Common myeloid progenitor, CD34-positive (primary cell): Measurements from ENCODE around the gene LAMA4. TPM values are rescaled to one million over a fixed set of nuclear protein-coding genes. Genes with fewer than 3 reads are reported as not detected.

Source experiments
- CTCF ChIA-PET: fragments of 350-600 bp; sonication (Branson Sonifier 250); formaldehyde crosslinking; loops from one replicate; lab custom pipeline; 2021; ENCODE audit warnings: antibody characterized with exemption; lab: Charles Lee
- POLR2A ChIA-PET: fragments of 350-600 bp; sonication (Branson Sonifier 250); formaldehyde crosslinking; loops from one replicate; lab custom pipeline; 2021; ENCODE audit warnings: antibody characterized with exemption; lab: Charles Lee
- DNase-seq, 3 donors: peaks; one replicate each; pipeline versions ENCODE4 v3.0.0 to v3.0.0-alpha.2; 2013
- H3K27ac ChIP-seq, 2 experiments: 1 replicate in 1 of 2; 2 replicates in 1 of 2; pipeline ENCODE4 v1.7.0; 2013; ENCODE audit warnings: inconsistent platforms in 2 of 2, low read length in 2 of 2, mild to moderate bottlenecking in 2 of 2, low read depth in 1 of 2, moderate library complexity in 1 of 2; ENCODE audit not compliant: severe bottlenecking in 2 of 2, insufficient read depth in 1 of 2, poor library complexity in 1 of 2
- H3K27me3 ChIP-seq, 5 experiments: replicated peaks in 2 of 5; 1 replicate in 3 of 5; 2 replicates in 2 of 5; pipeline versions ENCODE4 v1.6.1 to v1.7.0; 2013; ENCODE audit warnings: low read length in 4 of 5, mild to moderate bottlenecking in 2 of 5, moderate library complexity in 2 of 5, inconsistent platforms in 1 of 5; ENCODE audit not compliant: insufficient read depth in 5 of 5, control insufficient read depth in 4 of 5
- H3K36me3 ChIP-seq, 4 experiments: 1 replicate in 2 of 4; 2 replicates in 2 of 4; pipeline versions ENCODE4 v1.6.1 to v1.7.0; 2013; ENCODE audit warnings: low read length in 3 of 4, control low read depth in 1 of 4, mild to moderate bottlenecking in 1 of 4; ENCODE audit not compliant: control insufficient read depth in 4 of 4, insufficient read depth in 4 of 4
- H3K4me1 ChIP-seq, 4 experiments: 1 replicate in 3 of 4; 2 replicates in 1 of 4; pipeline versions ENCODE4 v1.6.1 to v1.7.1; 2013; ENCODE audit warnings: low read length in 3 of 4, mild to moderate bottlenecking in 3 of 4, control low read depth in 1 of 4, inconsistent platforms in 1 of 4, moderate library complexity in 1 of 4; ENCODE audit not compliant: control insufficient read depth in 4 of 4, insufficient read depth in 4 of 4; ENCODE audit errors: control extremely low read depth in 1 of 4
- H3K4me3 ChIP-seq, 7 experiments: 1 replicate in 4 of 7; 2 replicates in 3 of 7; pipeline versions ENCODE4 v1.5.1 to v1.7.0; 2013; ENCODE audit warnings: mild to moderate bottlenecking in 7 of 7, low read length in 6 of 7, moderate library complexity in 6 of 7, inconsistent platforms in 2 of 7, low read depth in 2 of 7, control low read depth in 1 of 7; ENCODE audit not compliant: insufficient read depth in 4 of 7, control insufficient read depth in 1 of 7; ENCODE audit errors: extremely low read depth in 1 of 7
- H3K9me3 ChIP-seq, 5 experiments: 1 replicate in 4 of 5; 2 replicates in 1 of 5; pipeline versions ENCODE4 v1.6.1 to v1.7.1; 2013; ENCODE audit warnings: low read length in 4 of 5, mild to moderate bottlenecking in 2 of 5, inconsistent platforms in 1 of 5, low read depth in 1 of 5, moderate library complexity in 1 of 5; ENCODE audit not compliant: control insufficient read depth in 4 of 5, insufficient read depth in 2 of 5; ENCODE audit errors: control extremely low read depth in 1 of 5
- WGBS: methylation state at CpG from one replicate; pipeline ENCODE4 v1.1.5; 2013; ENCODE audit not compliant: insufficient coverage; 5-methylcytosine and 5-hydroxymethylcytosine counted together
- polyA plus RNA-seq: library from polyadenylated mRNA; unstranded; fragments of 120-200 nt; gene quantifications from one replicate; pipeline ENCODE4 v1.2.1, GENCODE V29; 2013

Gene LAMA4, protein sequence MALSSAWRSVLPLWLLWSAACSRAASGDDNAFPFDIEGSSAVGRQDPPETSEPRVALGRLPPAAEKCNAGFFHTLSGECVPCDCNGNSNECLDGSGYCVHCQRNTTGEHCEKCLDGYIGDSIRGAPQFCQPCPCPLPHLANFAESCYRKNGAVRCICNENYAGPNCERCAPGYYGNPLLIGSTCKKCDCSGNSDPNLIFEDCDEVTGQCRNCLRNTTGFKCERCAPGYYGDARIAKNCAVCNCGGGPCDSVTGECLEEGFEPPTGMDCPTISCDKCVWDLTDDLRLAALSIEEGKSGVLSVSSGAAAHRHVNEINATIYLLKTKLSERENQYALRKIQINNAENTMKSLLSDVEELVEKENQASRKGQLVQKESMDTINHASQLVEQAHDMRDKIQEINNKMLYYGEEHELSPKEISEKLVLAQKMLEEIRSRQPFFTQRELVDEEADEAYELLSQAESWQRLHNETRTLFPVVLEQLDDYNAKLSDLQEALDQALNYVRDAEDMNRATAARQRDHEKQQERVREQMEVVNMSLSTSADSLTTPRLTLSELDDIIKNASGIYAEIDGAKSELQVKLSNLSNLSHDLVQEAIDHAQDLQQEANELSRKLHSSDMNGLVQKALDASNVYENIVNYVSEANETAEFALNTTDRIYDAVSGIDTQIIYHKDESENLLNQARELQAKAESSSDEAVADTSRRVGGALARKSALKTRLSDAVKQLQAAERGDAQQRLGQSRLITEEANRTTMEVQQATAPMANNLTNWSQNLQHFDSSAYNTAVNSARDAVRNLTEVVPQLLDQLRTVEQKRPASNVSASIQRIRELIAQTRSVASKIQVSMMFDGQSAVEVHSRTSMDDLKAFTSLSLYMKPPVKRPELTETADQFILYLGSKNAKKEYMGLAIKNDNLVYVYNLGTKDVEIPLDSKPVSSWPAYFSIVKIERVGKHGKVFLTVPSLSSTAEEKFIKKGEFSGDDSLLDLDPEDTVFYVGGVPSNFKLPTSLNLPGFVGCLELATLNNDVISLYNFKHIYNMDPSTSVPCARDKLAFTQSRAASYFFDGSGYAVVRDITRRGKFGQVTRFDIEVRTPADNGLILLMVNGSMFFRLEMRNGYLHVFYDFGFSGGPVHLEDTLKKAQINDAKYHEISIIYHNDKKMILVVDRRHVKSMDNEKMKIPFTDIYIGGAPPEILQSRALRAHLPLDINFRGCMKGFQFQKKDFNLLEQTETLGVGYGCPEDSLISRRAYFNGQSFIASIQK (N-terminal part only)
- polyA plus RNA-seq = 0.12 TPM

DNA sequence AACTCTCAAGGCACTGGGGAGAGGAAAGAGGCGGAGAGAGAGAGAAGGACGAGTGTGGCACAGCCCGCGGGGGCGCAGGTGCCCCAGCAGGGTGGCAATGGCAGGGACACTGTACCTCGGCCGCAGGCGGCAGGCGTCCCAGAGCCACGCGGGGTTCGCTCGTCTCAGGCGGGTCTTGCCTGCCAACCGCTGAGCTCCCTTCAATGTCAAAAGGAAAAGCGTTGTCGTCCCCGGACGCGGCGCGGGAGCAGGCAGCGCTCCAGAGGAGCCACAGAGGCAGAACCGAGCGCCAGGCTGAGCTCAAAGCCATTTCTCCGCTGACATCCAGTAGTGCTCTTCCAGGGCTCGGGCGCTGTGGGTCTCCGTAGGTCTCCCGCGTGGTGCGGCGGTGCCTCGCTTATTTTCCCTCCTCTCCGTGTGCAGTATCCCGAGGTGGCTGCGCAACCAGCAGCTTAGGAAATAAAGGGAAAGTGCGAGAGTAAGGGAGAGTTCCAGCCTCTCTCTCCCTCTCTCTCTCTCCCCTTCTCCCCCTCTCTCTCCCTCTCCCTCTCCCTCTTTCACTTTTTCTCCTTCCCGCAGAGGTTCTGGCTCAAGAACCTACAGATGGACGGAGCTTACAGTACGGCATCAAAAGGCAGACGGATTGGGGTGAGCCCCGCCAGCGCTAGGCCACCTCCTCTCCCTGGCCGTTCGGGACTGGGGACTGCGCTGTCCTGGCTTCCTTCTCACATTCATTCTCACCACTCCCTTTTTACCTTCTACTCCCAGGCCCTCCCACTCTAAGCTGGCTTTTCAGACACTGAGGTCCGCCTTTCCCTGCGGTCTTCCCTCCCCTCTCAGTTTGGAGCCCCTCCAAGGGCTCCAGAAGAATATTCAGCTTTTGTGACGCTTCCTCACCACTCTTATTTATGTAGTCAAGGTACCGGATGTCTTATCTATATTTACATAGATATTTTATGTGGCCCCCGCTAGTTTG, at the start of gene LAMA4:
Gene LAMA4, minus strand, starts transcription at position 727 of the 976 bp plus-strand sequence. Its CDS starts 417 bp downstream, at position 310.
- peak within 1 kb of the TSS in 6 of 7 experiments; percentile 32 to 76 (median 62) for H3K4me3 ChIP-seq
- WGBS = 6% methylated on average over 47 of the region's 52 CpGs
- ChIA-PET POLR2A (interaction anchor here (0.5 kb wide), 1 partner anchor 70 kb away, joined by 3 read pairs; no protein-coding TSS in a partner anchor), CTCF (interaction anchor here (0.8 to 3.0 kb wide), 5 partner anchors 9 to 91 kb away, joined by 3 to 11 read pairs (median 4); no protein-coding TSS in a partner anchor)
- peak; percentile 16 to 56 (median 42) for DNase-seq
- H3K4me1 ChIP-seq = peaks cover 0 to 17% (median 14%) of the 10 kb centered on the region in 4 experiments
- H3K36me3 ChIP-seq = no peaks in the 10 kb centered on the region
- H3K9me3 ChIP-seq = no peaks in the 10 kb centered on the region
- no peak within 1 kb of the TSS for H3K27ac ChIP-seq
- H3K27me3 ChIP-seq = peaks cover 0 to 53% (median 24%) of the 10 kb centered on the region in 5 experiments

DNA sequence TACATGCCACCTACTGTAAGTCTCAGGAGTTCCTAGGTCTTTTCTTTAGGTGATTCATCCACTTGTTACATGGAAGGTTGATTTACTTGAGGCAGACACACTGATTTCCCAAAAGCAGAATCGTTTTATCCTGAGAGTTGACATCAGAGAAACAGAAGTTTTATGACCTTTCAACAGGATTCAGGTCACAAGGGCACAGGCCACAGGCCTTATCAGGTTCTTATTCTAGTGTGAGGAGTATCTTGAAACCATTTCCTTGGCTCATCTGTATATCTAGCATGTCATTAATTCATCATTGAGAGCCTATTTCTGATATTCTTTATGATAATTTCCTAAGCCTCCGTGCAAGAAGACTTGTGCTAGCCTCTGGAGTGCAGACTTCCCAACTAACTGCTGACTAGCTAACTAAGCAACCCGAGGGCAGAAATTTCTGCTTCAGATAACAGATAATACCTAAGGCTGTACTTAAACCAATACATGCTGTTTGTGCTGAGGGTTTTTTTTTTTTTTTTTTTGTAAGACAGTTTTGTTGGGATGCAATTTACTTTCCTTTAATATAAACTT, 47.9 kb upstream of the LAMA4 start:
- no peak for DNase-seq
- Histone ChIP-seq H3K27me3 (peaks cover 3 to 17% (median 8%) of the 10 kb centered on the region in 5 experiments), H3K27ac (no peak overlapping the region), H3K4me1 (no peaks in the 10 kb centered on the region), H3K36me3 (no peaks in the 10 kb centered on the region), H3K9me3 (no peaks in the 10 kb centered on the region), H3K4me3 (no peak overlapping the region)
- ChIA-PET CTCF (interaction anchor here (4.1 kb wide), 1 partner anchor 8 kb away, joined by 17 read pairs; no protein-coding TSS in a partner anchor), POLR2A (no interaction called here)
- WGBS = 38% methylated on average over 1 of the region's 3 CpGs

DNA sequence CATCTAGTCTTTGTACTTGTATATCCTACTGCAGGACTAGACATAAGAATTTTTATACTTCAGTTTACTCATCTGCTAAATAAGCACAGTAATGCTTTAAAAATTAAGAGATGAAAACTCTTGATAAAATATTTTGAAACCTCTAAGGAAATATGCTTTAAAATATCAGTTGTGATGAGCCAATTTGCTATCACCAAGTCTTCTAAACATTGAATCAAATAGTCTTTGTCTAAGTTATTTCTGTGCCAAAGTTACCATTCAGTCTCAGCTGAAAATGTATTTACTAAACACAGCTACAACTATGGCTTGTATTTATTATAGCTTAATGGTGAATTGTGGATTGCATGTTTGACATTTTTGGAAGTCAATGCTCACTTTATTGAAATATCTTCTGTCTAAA, 46.5 kb upstream of the LAMA4 start:
- POLR2A ChIA-PET = no interaction called here
- no peaks in the 10 kb centered on the region for H3K9me3 ChIP-seq
- no peak overlapping the region for H3K4me3 ChIP-seq
- no peak for DNase-seq
- H3K27ac ChIP-seq = no peak overlapping the region
- H3K27me3 ChIP-seq = peaks cover 0 to 20% (median 6%) of the 10 kb centered on the region in 5 experiments
- no peaks in the 10 kb centered on the region for H3K36me3 ChIP-seq
- H3K4me1 ChIP-seq = no peaks in the 10 kb centered on the region
- CTCF ChIA-PET = interaction anchor here (1.1 kb wide), 1 partner anchor 122 kb away, joined by 3 read pairs; no protein-coding TSS in a partner anchor

DNA sequence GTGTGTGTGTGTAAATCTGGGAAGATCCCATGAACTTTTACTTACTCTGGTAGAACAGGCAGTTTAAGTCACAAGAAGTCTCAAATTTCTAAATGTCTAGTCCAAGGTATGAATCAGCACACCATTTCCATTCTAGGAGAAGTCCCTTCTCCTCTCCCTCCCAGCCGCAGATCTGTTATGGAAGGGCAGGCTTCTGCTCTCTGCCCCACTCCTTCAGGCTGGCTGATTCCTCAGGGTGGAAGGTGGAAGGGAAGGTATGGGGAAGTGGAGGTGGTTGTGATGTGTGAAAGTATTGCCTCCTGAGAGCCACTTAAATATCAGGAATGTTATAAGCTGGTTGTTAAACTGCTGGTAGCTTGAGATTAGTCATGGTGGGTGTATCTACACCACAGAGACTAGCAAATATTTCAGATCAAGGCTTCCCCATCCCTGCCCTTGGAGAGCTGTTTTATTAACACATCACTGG, 44.5 kb upstream of the LAMA4 start:
- H3K36me3 ChIP-seq = no peaks in the 10 kb centered on the region
- WGBS = no CpG with 5 or more reads among the region's 1 CpG
- no peaks in the 10 kb centered on the region for H3K4me1 ChIP-seq
- no peak overlapping the region for H3K4me3 ChIP-seq
- ChIA-PET POLR2A (no interaction called here), CTCF (interaction anchor here (1.4 to 6.2 kb wide), 4 partner anchors 11 to 120 kb away, joined by 3 to 43 read pairs (median 24); no protein-coding TSS in a partner anchor)
- no peak overlapping the region for H3K27ac ChIP-seq
- DNase-seq = no peak
- H3K27me3 ChIP-seq = peaks cover 0 to 27% (median 8%) of the 10 kb centered on the region in 5 experiments
- no peaks in the 10 kb centered on the region for H3K9me3 ChIP-seq

DNA sequence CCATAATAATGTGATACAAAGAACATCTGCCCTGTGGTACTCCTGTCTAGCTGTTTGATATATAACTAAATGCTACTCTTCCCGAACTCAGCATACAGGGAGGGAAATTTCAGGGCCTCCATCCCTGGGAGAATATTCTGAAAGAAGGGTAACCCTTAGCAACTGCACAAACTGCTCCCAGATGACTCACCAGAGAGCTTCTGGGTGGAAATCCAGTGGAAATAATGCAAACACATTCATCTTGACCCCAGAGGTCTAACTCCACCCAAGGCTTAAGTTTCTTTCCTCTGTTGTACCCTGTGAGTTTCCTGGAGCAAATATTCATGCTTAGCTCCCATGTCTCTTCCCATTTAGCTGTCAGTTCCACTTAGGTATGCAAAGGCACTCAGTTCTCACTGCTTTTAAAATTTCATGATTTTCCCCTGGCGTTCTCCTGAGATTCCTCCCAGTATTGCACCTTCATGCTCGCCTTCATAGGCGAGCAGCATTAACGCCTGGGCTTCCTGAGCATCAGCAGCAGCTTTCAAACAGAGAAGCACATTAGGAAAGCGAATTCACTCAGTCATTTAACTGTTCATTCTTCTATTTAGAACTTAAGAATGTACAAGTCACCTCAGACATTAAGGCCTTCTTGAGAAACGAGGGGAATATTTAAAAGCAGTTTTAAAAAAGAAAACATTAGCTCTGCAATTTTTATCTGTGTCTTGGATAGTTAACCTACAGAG, 43.8 kb upstream of the LAMA4 start:
- H3K4me3 ChIP-seq = no peak overlapping the region
- H3K27ac ChIP-seq = no peak overlapping the region
- no peak for DNase-seq
- WGBS = 100% methylated on average over 3 of the region's 7 CpGs
- H3K36me3 ChIP-seq = no peaks in the 10 kb centered on the region
- peaks cover 0 to 31% (median 8%) of the 10 kb centered on the region in 5 experiments for H3K27me3 ChIP-seq
- H3K4me1 ChIP-seq = no peaks in the 10 kb centered on the region
- ChIA-PET CTCF (interaction anchor here (0.6 to 6.2 kb wide), 5 partner anchors 11 to 474 kb away, joined by 3 to 43 read pairs (median 10); no protein-coding TSS in a partner anchor), POLR2A (no interaction called here)
- H3K9me3 ChIP-seq = no peaks in the 10 kb centered on the region
